GM18870 (cell line): Measurements from ENCODE around the gene OR5D18.
"Not testable (repeated sequence)": the region's sequence is repeated elsewhere in the genome, so short reads cannot be mapped to it uniquely, and the experiment has no call there.

Experiments used
- ATAC-seq: cut with Tn5 transposase; IDR thresholded peaks from one replicate; pipeline ENCODE4 v1.9.1; 2021; ENCODE audit warnings: moderate library complexity; ENCODE audit not compliant: unreplicated experiment

OR5D18 gene

GRCh38 chr11:55819330-55819729 is at the start of gene OR5D18:
Gene OR5D18 (plus strand): TSS chr11:55819630. CDS start chr11:55819630, 0 bp downstream.
- no peak for ATAC-seq

- no peak for ATAC-seq
Measured at GRCh38 chr11:55773138-55773537, 46.3 kb upstream of the OR5D18 start, which contains the start of gene OR5D13. Gene OR5D13 (plus strand): TSS chr11:55773438. CDS start chr11:55773438, 0 bp downstream.

GRCh38 chr11:55791606-55792005 is 27.8 kb upstream of the OR5D18 start:
- ATAC-seq, result no peak

- ATAC-seq, result no peak
Measured at GRCh38 chr11:55793321-55793720, 26.1 kb upstream of the OR5D18 start.

GRCh38 chr11:55795256-55795655 is 24.2 kb upstream of the OR5D18 start, which contains the start of gene OR5D14:
Gene OR5D14 (plus strand): TSS chr11:55795556. CDS start chr11:55795556, 0 bp downstream.
- no peak for ATAC-seq

GRCh38 chr11:55806248-55806647 is 13.2 kb upstream of the OR5D18 start:
- no peak for ATAC-seq

- no peak for ATAC-seq
Measured at GRCh38 chr11:55811067-55811466, 8.4 kb upstream of the OR5D18 start, which contains the start of gene OR5L1. Gene OR5L1 (plus strand): TSS chr11:55811367. CDS start chr11:55811467, 100 bp downstream.

- ATAC-seq, result no peak
Measured at GRCh38 chr11:55826919-55827318, 7.5 kb downstream of the OR5D18 start, which contains the start of gene OR5L2. Gene OR5L2 (plus strand): TSS chr11:55827219. CDS start chr11:55827219, 0 bp downstream.

- no peak for ATAC-seq
Measured at GRCh38 chr11:55838452-55838851, 19.0 kb downstream of the OR5D18 start, which contains the start of gene OR5D16. Gene OR5D16 (plus strand): TSS chr11:55838752. CDS start chr11:55838752, 0 bp downstream.

GRCh38 chr11:55847453-55847852 is 28.0 kb downstream of the OR5D18 start:
- ATAC-seq, result no peak

- no peak for ATAC-seq
Measured at GRCh38 chr11:55849037-55849436, 29.6 kb downstream of the OR5D18 start.

GRCh38 chr11:55852141-55852540 is 32.7 kb downstream of the OR5D18 start:
- no peak for ATAC-seq

GRCh38 chr11:55854704-55855103 is 35.3 kb downstream of the OR5D18 start:
- peak; percentile 67 for ATAC-seq

GRCh38 chr11:55867354-55867753 is 47.9 kb downstream of the OR5D18 start:
- ATAC-seq, result not testable (repeated sequence)
